Hepatocyte (in vitro differentiated cells): ENCODE data around the gene TLL1.

Experiments used
- EZH2 ChIP-seq: fragments of 200-600 bp; sonication (generic); IDR thresholded peaks from 2 replicates; pipeline ENCODE4 v1.6.1; 2016; ENCODE audit warnings: antibody characterized with exemption, mild to moderate bottlenecking, borderline replicate concordance
- EZH2phosphoT487 ChIP-seq: fragments of 200-600 bp; sonication (generic); IDR thresholded peaks from one replicate; pipeline ENCODE4 v1.6.1; 2018; ENCODE audit warnings: antibody characterized with exemption, mild to moderate bottlenecking, low read depth, moderate library complexity; ENCODE audit not compliant: unreplicated experiment, severe bottlenecking
- TF ChIP-seq, protein P1 (sequence below): fragments of 200-600 bp; sonication (generic); IDR thresholded peaks from 2 replicates; pipeline ENCODE4 v1.5.1; 2016; ENCODE audit warnings: antibody characterized with exemption, mild to moderate bottlenecking; ENCODE audit not compliant: poor library complexity

GRCh38 chr4:165994701-165995100 lies 121.7 kb downstream of the TLL1 start:
- TF ChIP-seq, protein P1, sequence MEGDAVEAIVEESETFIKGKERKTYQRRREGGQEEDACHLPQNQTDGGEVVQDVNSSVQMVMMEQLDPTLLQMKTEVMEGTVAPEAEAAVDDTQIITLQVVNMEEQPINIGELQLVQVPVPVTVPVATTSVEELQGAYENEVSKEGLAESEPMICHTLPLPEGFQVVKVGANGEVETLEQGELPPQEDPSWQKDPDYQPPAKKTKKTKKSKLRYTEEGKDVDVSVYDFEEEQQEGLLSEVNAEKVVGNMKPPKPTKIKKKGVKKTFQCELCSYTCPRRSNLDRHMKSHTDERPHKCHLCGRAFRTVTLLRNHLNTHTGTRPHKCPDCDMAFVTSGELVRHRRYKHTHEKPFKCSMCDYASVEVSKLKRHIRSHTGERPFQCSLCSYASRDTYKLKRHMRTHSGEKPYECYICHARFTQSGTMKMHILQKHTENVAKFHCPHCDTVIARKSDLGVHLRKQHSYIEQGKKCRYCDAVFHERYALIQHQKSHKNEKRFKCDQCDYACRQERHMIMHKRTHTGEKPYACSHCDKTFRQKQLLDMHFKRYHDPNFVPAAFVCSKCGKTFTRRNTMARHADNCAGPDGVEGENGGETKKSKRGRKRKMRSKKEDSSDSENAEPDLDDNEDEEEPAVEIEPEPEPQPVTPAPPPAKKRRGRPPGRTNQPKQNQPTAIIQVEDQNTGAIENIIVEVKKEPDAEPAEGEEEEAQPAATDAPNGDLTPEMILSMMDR: no peak
- TF ChIP-seq EZH2: no peak
- TF ChIP-seq EZH2phosphoT487: no peak
